GM06990 (cell line): ENCODE results near the gene RHOB.

Experiments used
- DNase-seq: peaks from one replicate; pipeline ENCODE4 v3.0.0-alpha.2; 2011; ENCODE audit not compliant: insufficient read length; ENCODE audit errors: extremely low read depth
- H3K27me3 ChIP-seq: replicated peaks from 2 replicates; pipeline ENCODE4 v1.6.0; 2011; ENCODE audit warnings: low read length; ENCODE audit not compliant: control insufficient read depth, insufficient read depth
- H3K36me3 ChIP-seq: 2 replicates; pipeline ENCODE4 v1.5.1; 2011; ENCODE audit warnings: low read length; ENCODE audit not compliant: control insufficient read depth, insufficient read depth
- H3K4me3 ChIP-seq: replicated peaks from 2 replicates; pipeline ENCODE4 v1.5.1; 2011; ENCODE audit warnings: low read depth, mild to moderate bottlenecking, control low read depth, low read length
- TF ChIP-seq, protein P1 (sequence below): IDR thresholded peaks from 2 replicates; pipeline ENCODE4 v1.5.1; 2011; ENCODE audit warnings: low read length, control low read depth, mild to moderate bottlenecking, inconsistent platforms; ENCODE audit not compliant: insufficient read depth, poor library complexity, severe bottlenecking

The RHOB gene

GRCh38 chr2:20401489-20401835 is 45.4 kb upstream of the RHOB start:
- DNase-seq = no peak
- TF ChIP-seq, protein P1, sequence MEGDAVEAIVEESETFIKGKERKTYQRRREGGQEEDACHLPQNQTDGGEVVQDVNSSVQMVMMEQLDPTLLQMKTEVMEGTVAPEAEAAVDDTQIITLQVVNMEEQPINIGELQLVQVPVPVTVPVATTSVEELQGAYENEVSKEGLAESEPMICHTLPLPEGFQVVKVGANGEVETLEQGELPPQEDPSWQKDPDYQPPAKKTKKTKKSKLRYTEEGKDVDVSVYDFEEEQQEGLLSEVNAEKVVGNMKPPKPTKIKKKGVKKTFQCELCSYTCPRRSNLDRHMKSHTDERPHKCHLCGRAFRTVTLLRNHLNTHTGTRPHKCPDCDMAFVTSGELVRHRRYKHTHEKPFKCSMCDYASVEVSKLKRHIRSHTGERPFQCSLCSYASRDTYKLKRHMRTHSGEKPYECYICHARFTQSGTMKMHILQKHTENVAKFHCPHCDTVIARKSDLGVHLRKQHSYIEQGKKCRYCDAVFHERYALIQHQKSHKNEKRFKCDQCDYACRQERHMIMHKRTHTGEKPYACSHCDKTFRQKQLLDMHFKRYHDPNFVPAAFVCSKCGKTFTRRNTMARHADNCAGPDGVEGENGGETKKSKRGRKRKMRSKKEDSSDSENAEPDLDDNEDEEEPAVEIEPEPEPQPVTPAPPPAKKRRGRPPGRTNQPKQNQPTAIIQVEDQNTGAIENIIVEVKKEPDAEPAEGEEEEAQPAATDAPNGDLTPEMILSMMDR = no peak
- Histone ChIP-seq H3K27me3 (no peaks in the 10 kb centered on the region), H3K4me3 (no peak overlapping the region), H3K36me3 (no peaks in the 10 kb centered on the region)

DNA sequence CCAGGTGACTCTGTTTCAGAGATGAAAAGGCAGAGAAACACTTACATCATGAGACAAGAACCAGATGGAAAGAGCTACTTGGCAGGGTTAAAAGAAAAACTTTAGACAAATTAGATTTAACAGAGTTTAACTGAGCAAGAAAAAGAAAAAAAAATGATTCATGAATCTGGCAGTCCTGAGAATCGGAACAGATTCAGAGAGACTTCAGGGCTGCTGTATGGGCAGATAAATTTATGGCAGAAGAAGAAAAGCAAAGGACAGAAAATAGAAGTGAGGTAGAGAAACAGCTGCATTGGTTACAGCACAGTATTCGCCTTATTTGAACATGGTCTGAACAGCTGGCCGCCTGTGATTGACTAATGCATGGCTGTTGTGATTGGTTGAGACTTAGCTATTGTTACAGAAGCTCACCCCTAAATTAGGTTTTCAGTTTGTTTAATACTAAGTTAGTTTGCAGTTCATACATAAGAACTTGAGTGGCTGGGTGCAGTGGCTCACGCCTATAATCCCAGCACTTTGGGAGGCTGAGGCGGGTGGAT is 43.0 kb upstream of the RHOB start:
- TF ChIP-seq, protein P1 = no peak
- no peaks in the 10 kb centered on the region for H3K36me3 ChIP-seq
- H3K27me3 ChIP-seq = no peaks in the 10 kb centered on the region
- DNase-seq = no peak
- H3K4me3 ChIP-seq = no peak overlapping the region

DNA sequence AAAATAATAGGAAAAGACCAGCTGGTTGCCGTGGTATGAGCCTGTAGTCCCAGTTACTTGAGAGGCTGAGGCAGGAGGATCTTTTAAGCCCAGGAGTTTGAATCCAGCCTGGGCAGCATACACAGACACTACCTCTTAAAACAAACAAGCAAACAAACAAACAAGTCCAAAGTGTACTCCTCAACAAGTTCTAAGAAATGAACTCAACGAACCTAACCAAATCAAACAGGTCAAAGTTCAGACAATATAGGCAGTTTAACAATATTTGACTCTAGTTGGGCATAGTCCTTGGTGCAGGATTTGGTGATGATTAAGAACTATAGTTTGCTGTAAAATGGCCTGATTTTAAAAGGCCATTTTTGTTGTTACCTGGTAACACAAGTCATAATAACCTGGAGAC is 41.9 kb upstream of the RHOB start:
- no peak for DNase-seq
- TF ChIP-seq, protein P1 = no peak
- Histone ChIP-seq H3K27me3 (no peaks in the 10 kb centered on the region), H3K36me3 (no peaks in the 10 kb centered on the region), H3K4me3 (no peak overlapping the region)

GRCh38 chr2:20409039-20409438 is 37.8 kb upstream of the RHOB start:
- TF ChIP-seq, protein P1 = no peak
- no peaks in the 10 kb centered on the region for H3K27me3 ChIP-seq

GRCh38 chr2:20410556-20411277 is 36.2 kb upstream of the RHOB start:
- no peak overlapping the region for H3K4me3 ChIP-seq
- TF ChIP-seq, protein P1 = no peak
- H3K36me3 ChIP-seq = no peaks in the 10 kb centered on the region
- DNase-seq = no peak
- no peaks in the 10 kb centered on the region; the same call in 1 of the 2 replicates for H3K27me3 ChIP-seq

More at GRCh38 chr2:20409039-20409438, 37.8 kb upstream of the RHOB start:
- Histone ChIP-seq H3K36me3 (no peaks in the 10 kb centered on the region), H3K4me3 (no peak overlapping the region)
- DNase-seq = no peak
